SH-SY5Y (cell line): Measurements from ENCODE around the gene TRH.

Experiments
- GATA2 ChIP-seq: IDR thresholded peaks from 2 replicates; pipeline ENCODE4 v1.6.1; 2011; ENCODE audit warnings: mild to moderate bottlenecking, low read depth, low read length
- GATA3 ChIP-seq: IDR thresholded peaks from 2 replicates; pipeline ENCODE4 v1.6.1; 2011; ENCODE audit warnings: low read depth, mild to moderate bottlenecking, low read length, moderate library complexity

DNA sequence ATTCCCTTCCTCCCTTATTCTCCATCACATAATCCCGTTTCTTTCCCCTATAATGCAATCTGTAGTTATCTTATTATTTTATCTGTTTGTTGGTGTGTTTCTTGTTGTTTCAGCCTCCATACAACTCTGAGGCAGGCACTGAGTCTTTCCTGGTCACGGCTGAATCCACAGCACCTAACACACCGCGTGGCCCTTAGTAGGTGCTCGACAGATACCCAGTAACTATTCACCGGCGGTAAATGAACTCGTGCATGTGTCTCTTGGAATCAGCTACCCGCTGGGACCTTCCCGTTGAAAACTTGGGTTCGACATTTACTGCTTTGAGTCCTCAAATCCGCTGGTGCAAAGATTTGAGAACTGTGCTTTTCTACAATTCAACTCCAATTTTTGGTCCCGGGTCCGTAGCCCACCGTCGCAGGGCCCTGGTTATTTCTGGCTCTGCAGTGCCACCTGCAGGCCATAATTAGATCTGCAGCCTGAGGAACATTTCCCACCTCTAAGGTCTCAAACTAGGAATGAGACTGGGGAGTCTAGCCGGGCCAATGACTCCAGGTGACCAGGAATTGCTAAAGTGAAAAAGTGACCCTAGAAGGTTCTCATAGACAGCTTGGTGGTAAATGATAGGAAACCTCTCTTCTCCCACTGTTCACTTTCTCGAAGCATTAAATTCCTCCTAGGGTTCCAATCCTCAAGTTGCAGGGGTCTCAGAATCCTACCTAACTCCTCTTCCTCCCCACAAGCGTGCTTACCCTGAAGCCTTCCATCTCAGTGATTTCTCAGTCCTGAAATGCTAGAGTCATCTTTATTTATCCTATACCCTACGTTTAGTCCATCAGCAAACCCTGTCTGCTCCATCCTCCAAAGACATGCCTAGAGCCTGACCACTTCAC, 40.0 kb upstream of the TRH start:
- no peak for TF ChIP-seq GATA2
- TF ChIP-seq GATA3 = no peak
